Breast epithelium (tissue), 3 donors: Measurements from ENCODE around the gene CGREF1.

Experiments
- CTCF ChIP-seq, 3 donors: fragments of 450-650 bp; IDR thresholded peaks; one replicate each; pipeline ENCODE4 v1.5.1; 2016 to 2017; ENCODE audit warnings: antibody characterized with exemption in 3 of 3, mild to moderate bottlenecking in 3 of 3, moderate library complexity in 3 of 3
- POLR2AphosphoS5 ChIP-seq, 3 donors: sonication (generic); formaldehyde crosslinking; IDR thresholded peaks; one replicate each; pipeline ENCODE4 v1.6.1; 2017; ENCODE audit warnings: antibody characterized with exemption in 3 of 3

DNA sequence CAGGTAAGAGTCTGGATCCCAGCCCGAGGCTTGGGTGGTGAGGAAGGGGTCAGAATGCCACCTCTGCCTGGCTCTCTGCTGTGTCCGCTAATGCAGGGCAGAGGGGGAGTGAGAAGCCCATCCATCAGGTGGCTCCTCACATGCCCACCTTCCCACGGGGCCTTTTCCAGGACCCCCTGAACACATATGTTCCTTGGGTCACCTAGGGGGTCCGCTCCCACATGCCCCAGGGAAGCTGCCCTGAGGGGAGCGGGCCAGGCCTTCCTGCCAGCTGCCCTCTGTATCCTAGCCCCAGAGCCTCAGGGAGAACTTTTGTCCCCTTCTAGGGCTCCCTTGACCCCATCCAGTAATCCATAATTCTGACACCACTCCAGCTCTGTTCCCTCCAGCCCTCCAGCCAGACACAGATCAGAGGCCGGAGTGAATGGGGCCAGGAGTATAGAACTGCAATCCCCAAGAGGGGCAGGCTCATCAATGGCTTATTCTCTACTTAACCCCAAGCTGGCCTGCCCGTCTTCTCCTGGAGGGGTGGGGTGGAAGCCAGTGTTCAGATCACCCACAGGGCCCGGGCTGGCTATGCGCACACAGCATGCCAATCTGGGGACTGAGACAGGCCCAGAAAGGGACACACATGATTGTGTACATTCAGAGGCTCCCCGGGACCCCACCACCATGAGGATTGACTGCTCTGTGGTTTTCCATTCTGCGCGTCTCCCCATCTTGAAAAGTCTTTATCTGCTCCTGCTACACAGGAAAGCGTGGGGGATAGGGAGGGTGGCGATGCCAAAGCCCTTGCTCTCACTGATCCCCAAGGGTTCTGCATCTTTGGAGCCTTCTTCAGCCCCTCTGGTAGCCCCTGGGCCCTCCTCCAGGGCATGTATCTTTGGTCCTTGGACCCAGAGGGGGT is 39.4 kb downstream of the CGREF1 start:
- TF ChIP-seq CTCF (IDR thresholded peaks at IDR 0.05): no peak
- no peak for TF ChIP-seq POLR2AphosphoS5 (IDR thresholded peaks at IDR 0.05)
